HEK293T (cell line): Measurements from ENCODE around the gene HES3.

Experiments used
- ARNT ChIP-seq: fragments of 450-650 bp; IDR thresholded peaks from 2 replicates; pipeline ENCODE4 v1.6.1; 2017; ENCODE audit warnings: mild to moderate bottlenecking
- BHLHE40 ChIP-seq: fragments of 450-650 bp; IDR thresholded peaks from 2 replicates; pipeline ENCODE4 v1.6.1; 2016; ENCODE audit warnings: mild to moderate bottlenecking, moderate library complexity, borderline replicate concordance
- ELF4 ChIP-seq: fragments of 450-650 bp; IDR thresholded peaks from 2 replicates; pipeline ENCODE4 v1.6.1; 2017; ENCODE audit warnings: antibody characterized with exemption
- FOXA1 ChIP-seq: fragments of 450-650 bp; IDR thresholded peaks from 2 replicates; pipeline ENCODE4 v1.6.1; 2016; ENCODE audit warnings: mild to moderate bottlenecking
- FOXK2 ChIP-seq: fragments of 450-650 bp; IDR thresholded peaks from 2 replicates; pipeline ENCODE4 v1.6.1; 2016; ENCODE audit warnings: mild to moderate bottlenecking
- FOXM1 ChIP-seq: fragments of 450-650 bp; IDR thresholded peaks from 2 replicates; pipeline ENCODE4 v1.6.1; 2017; ENCODE audit warnings: mild to moderate bottlenecking, borderline replicate concordance
- HDGF ChIP-seq: fragments of 450-650 bp; IDR thresholded peaks from 2 replicates; pipeline ENCODE4 v1.6.1; 2017; ENCODE audit warnings: antibody characterized with exemption, borderline replicate concordance
- NFRKB ChIP-seq: fragments of 450-650 bp; IDR thresholded peaks from 2 replicates; pipeline ENCODE4 v1.6.1; 2016; ENCODE audit warnings: mild to moderate bottlenecking, moderate library complexity
- PKNOX1 ChIP-seq: fragments of 450-650 bp; IDR thresholded peaks from 2 replicates; pipeline ENCODE4 v1.6.1; 2016
- SP1 ChIP-seq: fragments of 450-650 bp; IDR thresholded peaks from 2 replicates; pipeline ENCODE4 v1.6.1; 2017
- SUZ12 ChIP-seq: fragments of 450-650 bp; IDR thresholded peaks from 2 replicates; pipeline ENCODE4 v1.6.1; 2016; ENCODE audit warnings: mild to moderate bottlenecking
- TARDBP ChIP-seq: fragments of 450-650 bp; IDR thresholded peaks from 2 replicates; pipeline ENCODE4 v1.6.1; 2016

- TF ChIP-seq ELF4: no peak
- TF ChIP-seq SP1: no peak
- TF ChIP-seq BHLHE40: no peak
- TF ChIP-seq SUZ12: no peak
- no peak for TF ChIP-seq HDGF
- no peak for TF ChIP-seq FOXM1
- no peak for TF ChIP-seq NFRKB
- no peak for TF ChIP-seq FOXA1
- TF ChIP-seq FOXK2: no peak
- TF ChIP-seq PKNOX1: no peak
- no peak for TF ChIP-seq ARNT
- no peak for TF ChIP-seq TARDBP
Measured at GRCh38 chr1:6210591-6211355, 33.2 kb upstream of the HES3 start.
